Small intestine (tissue), 7 donors: ENCODE measurements around the gene NEK10. TPM values are rescaled to one million over a fixed set of nuclear protein-coding genes. Genes with fewer than 3 reads are reported as not detected.

Experiments used
- DNase-seq, 2 donors: peaks; one replicate each; pipeline versions ENCODE4 v3.0.0 to v3.0.0-alpha.2; 2013
- FAIRE-seq: peaks from 2 replicates; lab custom pipeline; 2012; peaks lifted over from hg19 to GRCh38; lab: Jason Lieb, UNC
- H3K27ac ChIP-seq, 3 donors: one replicate each; pipeline ENCODE4 v1.5.1; 2013; ENCODE audit warnings: low read length in 2 of 3, mild to moderate bottlenecking in 2 of 3, control low read depth in 1 of 3, inconsistent platforms in 1 of 3, low read depth in 1 of 3, moderate library complexity in 1 of 3
- H3K27me3 ChIP-seq, 3 donors: one replicate each; pipeline ENCODE4 v1.6.1; 2013; ENCODE audit warnings: low read length in 3 of 3, inconsistent platforms in 1 of 3; ENCODE audit not compliant: control insufficient read depth in 3 of 3, insufficient read depth in 3 of 3
- H3K36me3 ChIP-seq, 3 donors: one replicate each; pipeline ENCODE4 v1.6.1; 2013; ENCODE audit warnings: low read length in 3 of 3, inconsistent platforms in 1 of 3, low read depth in 1 of 3, mild to moderate bottlenecking in 1 of 3, moderate library complexity in 1 of 3; ENCODE audit not compliant: control insufficient read depth in 3 of 3, insufficient read depth in 2 of 3
- H3K4me1 ChIP-seq, 3 donors: one replicate each; pipeline ENCODE4 v1.6.1; 2013; ENCODE audit warnings: low read length in 2 of 3, inconsistent platforms in 1 of 3, low read depth in 1 of 3, mild to moderate bottlenecking in 1 of 3, moderate library complexity in 1 of 3; ENCODE audit not compliant: control insufficient read depth in 3 of 3, insufficient read depth in 2 of 3
- H3K4me3 ChIP-seq, 3 donors: one replicate each; pipeline ENCODE4 v1.5.1; 2013; ENCODE audit warnings: low read length in 3 of 3, control low read depth in 1 of 3, inconsistent platforms in 1 of 3, low read depth in 1 of 3, mild to moderate bottlenecking in 1 of 3, moderate library complexity in 1 of 3
- H3K9me3 ChIP-seq, 2 donors: one replicate each; pipeline ENCODE4 v1.6.1; 2013; ENCODE audit warnings: low read depth in 1 of 2, low read length in 1 of 2; ENCODE audit not compliant: control insufficient read depth in 2 of 2, insufficient read depth in 1 of 2
- WGBS, 3 donors: extraction: QIAGEN DNeasy Blood & Tissue Kit; methylation state at CpG; one replicate each; pipeline ENCODE4 v1.1.7; 2013; 5-methylcytosine and 5-hydroxymethylcytosine counted together
- polyA plus RNA-seq, 4 donors: library from polyadenylated mRNA; stranded (reverse) in 3 of 4; unstranded in 1 of 4; fragments of 200-250 nt in 3 of 4; fragments of 120-200 nt in 1 of 4; gene quantifications; one replicate each; pipeline versions ENCODE4 v1.2.1 to v1.2.3, GENCODE V29; 2013
- donor health status: healthy with polysubstance abuse.
- donor health status: control.
- donor health status: control.
- donor health status: Bipolar disorder and iron deficiency.
- donor health status: healthy.

The NEK10 gene
- polyA plus RNA-seq, 4 donors = 0.30 to 3.6 (median 0.67) TPM

DNA sequence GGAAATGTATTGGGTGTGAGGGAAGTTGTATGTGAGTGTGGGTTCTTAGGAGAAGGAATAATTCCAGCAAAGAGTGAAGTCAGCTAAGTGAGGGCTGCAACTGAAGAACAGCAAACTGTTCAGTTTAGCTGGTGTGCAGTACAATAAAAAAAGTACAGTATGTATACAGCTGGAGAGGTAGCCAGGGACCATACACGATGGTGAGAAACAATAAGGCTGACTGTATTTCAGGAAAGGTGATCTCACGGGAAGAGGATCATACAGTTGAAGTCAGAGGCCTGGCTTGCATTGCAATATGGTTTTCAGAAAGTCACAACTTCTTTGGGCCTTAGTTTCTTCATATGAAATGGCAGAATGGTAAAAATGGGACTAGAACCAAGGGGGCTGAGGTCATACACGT, 222.4 kb downstream of the NEK10 start:
- H3K27me3 ChIP-seq = no peaks in the 10 kb centered on the region
- H3K4me3 ChIP-seq = no peak overlapping the region
- 78 to 92% (median 83%) methylated on average over 3 of the region's 3 CpGs for WGBS, 3 donors
- no peaks in the 10 kb centered on the region for H3K36me3 ChIP-seq
- FAIRE-seq = no peak
- no peaks in the 10 kb centered on the region for H3K9me3 ChIP-seq
- H3K4me1 ChIP-seq = no peaks in the 10 kb centered on the region
- no peak overlapping the region for H3K27ac ChIP-seq
- no peak for DNase-seq

DNA sequence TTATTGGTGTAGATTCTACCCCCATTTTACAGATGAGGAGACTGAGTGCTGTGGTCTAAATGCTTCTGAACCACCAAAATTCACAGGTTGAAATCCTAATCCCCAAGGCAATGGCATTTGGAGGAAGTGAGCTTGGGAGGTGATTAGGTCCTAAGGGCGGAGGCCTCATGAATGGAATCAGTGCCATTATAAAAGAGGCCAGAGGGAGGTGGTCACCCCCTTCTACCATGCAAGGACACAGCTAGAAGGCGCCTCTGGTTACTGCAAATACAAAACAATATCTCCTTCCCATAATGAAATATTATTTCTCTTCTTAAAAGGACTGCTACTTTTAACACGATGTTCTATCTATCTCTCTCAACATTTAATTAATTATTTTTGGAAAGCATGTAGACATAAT, 223.5 kb downstream of the NEK10 start:
- Histone ChIP-seq H3K36me3 (no peaks in the 10 kb centered on the region), H3K4me3 (no peak overlapping the region), H3K27ac (no peak overlapping the region), H3K27me3 (no peaks in the 10 kb centered on the region), H3K9me3 (peaks cover 0 to 5% of the 10 kb centered on the region in 2 donors), H3K4me1 (no peaks in the 10 kb centered on the region)
- FAIRE-seq (no peak), DNase-seq (no peak)
- WGBS, 3 donors = 87 to 91% (median 88%) methylated on average over 3 of the region's 3 CpGs

DNA sequence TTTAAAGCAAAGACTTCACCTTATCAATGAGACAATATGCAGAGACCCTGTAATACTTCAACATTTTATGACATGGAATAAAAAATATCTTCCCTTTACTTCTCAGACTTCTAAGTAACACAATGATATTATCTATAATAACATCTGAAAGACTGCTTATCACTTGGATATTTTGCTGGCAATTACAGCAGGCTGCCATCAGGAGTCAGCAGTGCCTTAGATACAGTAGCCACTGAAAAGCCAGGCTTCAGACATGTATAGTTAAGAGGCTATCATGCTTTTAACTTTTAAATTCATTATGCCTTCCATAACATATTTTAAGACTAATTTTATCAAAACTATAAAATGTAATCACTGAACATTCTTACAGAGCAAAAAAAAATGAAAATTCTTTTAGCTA, 227.5 kb downstream of the NEK10 start:
- H3K27ac ChIP-seq = no peak overlapping the region
- no peak for FAIRE-seq
- no peaks in the 10 kb centered on the region for H3K36me3 ChIP-seq
- no peak overlapping the region for H3K4me3 ChIP-seq
- H3K27me3 ChIP-seq = no peaks in the 10 kb centered on the region
- DNase-seq = no peak
- no peaks in the 10 kb centered on the region for H3K4me1 ChIP-seq
- H3K9me3 ChIP-seq = peaks cover 1 to 5% of the 10 kb centered on the region in 2 donors

DNA sequence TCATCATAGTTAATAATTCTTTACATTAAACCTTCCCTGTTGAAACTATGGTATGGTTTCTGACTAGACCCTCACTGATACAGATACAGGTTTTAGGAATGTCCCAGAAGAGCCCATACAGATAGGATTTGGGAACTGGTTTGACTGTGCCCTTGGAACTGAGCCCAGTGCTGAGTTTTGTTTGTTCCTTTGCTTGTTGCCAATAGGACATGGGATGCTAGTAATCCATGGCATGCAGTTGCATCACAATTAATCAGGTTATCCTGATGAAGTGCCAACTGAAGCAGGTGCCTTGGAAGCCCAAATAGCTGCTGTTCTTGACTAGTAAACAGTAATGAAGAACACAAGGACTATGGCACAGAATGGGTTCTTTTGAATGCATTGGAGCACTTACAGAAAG, 230.6 kb downstream of the NEK10 start:
- Histone ChIP-seq H3K9me3 (peaks cover 1 to 5% of the 10 kb centered on the region in 2 donors), H3K27me3 (no peaks in the 10 kb centered on the region), H3K4me1 (peaks cover 0 to 3% (median 0%) of the 10 kb centered on the region in 3 donors), H3K4me3 (no peak overlapping the region), H3K27ac (no peak overlapping the region), H3K36me3 (no peaks in the 10 kb centered on the region)
- no peak for FAIRE-seq
- no peak for DNase-seq

DNA sequence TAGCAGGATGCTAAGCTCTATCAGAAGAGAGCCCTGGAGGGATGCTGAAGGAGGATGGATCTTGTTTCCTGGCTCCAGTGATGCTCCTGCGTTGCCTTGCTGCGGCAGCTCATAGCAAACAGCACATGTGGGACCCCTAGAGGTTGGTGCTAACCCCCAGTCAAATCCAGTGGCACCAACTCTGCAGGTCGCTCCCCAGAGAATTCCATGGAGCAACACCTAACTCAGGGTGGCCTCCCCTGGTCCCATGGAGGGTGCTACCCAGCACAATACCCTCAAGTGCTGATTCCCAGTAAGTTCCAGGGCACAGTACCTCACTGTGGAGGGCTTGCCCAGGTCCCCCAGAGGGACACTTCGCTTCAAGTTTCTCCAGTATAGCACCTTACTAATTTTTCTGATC, 231.2 kb downstream of the NEK10 start:
- Histone ChIP-seq H3K9me3 (peaks cover 1 to 5% of the 10 kb centered on the region in 2 donors), H3K27ac (no peak overlapping the region), H3K36me3 (no peaks in the 10 kb centered on the region), H3K4me3 (no peak overlapping the region), H3K4me1 (peaks cover 0 to 3% (median 0%) of the 10 kb centered on the region in 3 donors), H3K27me3 (no peaks in the 10 kb centered on the region)
- DNase-seq = no peak
- FAIRE-seq = no peak
- 85 to 94% (median 90%) methylated on average over 4 of the region's 4 CpGs for WGBS, 3 donors

DNA sequence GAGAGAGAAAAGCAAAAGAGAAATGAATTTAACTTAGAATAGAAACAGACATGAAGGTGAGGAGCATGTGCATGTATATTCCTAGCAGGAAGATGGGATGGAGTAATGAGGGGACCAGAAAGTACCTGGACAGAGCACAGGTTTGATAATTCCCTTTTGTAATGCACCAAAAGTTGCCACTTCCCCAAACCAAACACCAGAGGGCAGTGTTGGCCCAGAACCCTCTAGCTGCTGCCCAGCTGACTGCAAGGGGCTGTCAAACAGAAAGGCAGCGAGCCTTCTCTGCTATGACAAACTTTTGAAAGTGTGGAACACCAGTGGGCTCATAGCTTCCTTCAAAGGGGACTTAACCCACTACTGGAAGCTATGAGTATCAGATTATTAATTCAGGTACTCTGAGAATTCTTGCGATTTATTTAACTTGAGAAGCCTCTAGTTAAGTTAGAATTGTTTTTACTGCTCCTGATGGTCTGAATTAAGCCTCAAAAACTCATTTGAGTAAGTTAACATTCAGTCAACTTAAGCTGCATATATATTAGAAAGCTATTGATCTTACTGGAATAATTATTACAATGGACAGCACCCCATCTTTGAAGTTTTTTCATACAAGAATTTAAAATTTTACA, 234.9 kb downstream of the NEK10 start:
- no peak for FAIRE-seq
- peaks cover 0 to 3% (median 0%) of the 10 kb centered on the region in 3 donors for H3K4me1 ChIP-seq

DNA sequence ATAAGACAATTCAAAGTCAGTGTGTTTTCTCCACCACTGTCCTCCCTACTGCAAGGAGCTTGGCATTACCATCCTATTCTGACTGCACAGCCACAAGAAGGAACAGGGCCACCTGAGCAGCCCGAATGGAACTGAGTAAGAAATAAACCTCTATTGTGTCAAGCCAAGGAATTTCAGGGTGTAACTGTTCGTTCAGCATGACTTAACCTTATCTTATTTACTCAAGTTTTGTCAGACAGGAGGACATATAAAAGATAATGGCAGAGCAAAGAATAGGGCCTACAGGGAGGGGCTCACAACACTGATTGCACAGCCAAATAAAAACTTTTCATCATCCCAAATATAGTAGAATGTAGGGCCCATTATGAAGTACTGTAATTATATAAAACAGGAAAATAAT, 236.1 kb downstream of the NEK10 start:
- peaks cover 0 to 3% (median under 1%) of the 10 kb centered on the region in 3 donors for H3K4me1 ChIP-seq
- no peaks in the 10 kb centered on the region for H3K27me3 ChIP-seq
- no peak overlapping the region for H3K4me3 ChIP-seq
- WGBS, 3 donors = 9 to 48% (median 40%) methylated on average over 2 of the region's 2 CpGs
- FAIRE-seq (no peak), DNase-seq (peak in 1 of 2 donors; percentile 1)
- H3K27ac ChIP-seq = no peak overlapping the region
- H3K9me3 ChIP-seq = no peaks in the 10 kb centered on the region
- no peaks in the 10 kb centered on the region for H3K36me3 ChIP-seq

More for the DNA sequence above, 234.9 kb downstream of the NEK10 start:
- H3K4me3 ChIP-seq = no peak overlapping the region
- no peak overlapping the region for H3K27ac ChIP-seq
- H3K9me3 ChIP-seq = no peaks in the 10 kb centered on the region
- H3K27me3 ChIP-seq = no peaks in the 10 kb centered on the region
- 41 to 48% (median 41%) methylated on average over 2 of the region's 2 CpGs for WGBS, 3 donors
- DNase-seq = peak; percentile 69 to 79
- no peaks in the 10 kb centered on the region for H3K36me3 ChIP-seq

DNA sequence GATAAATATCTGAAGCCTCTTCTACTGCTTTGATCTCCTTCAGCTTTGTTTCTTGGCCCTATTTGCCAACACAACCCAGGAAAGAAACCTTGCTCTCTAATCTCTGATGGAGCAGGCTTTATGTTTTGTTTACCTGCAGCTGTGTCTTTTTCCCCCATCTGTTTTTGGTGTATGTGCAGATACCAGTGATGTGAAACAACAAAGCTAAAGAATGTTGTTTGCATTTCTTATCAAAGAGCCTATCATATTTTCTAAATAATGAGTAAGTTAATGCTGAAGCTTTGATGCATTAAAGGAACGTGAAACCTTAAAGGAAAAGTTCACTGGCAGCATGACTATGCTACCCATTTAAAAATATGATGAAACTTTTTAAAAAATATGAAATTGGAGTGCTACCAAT, 238.4 kb downstream of the NEK10 start:
- Histone ChIP-seq H3K9me3 (no peaks in the 10 kb centered on the region), H3K36me3 (no peaks in the 10 kb centered on the region), H3K27me3 (no peaks in the 10 kb centered on the region), H3K4me1 (peaks cover 0 to 3% (median 3%) of the 10 kb centered on the region in 3 donors), H3K4me3 (no peak overlapping the region), H3K27ac (no peak overlapping the region)
- FAIRE-seq (no peak), DNase-seq (no peak)
- 27 to 59% (median 54%) methylated on average over 1 of the region's 1 CpG for WGBS, 3 donors

DNA sequence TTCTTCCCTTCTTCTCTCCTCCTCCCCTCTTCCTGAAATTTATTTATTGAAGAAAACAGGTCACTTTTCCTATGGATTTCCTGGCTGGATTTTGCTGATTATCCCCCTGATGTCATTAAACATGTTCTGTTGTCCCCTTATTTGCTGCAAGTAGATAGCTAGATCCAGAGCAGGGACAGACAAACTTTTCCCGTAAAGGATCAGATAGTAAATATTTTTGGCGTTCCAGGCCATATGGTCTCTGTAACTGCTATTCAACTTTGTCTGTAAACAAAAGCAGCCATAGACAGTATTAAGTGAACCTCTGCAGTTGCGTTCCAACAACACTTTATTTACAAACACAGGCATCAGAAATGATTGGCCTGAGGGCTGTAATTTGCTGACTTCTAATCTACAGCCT, 241.3 kb downstream of the NEK10 start:
- FAIRE-seq = no peak

More for the DNA sequence above, 241.3 kb downstream of the NEK10 start:
- Histone ChIP-seq H3K36me3 (no peaks in the 10 kb centered on the region), H3K27ac (no peak overlapping the region), H3K4me3 (no peak overlapping the region), H3K27me3 (no peaks in the 10 kb centered on the region), H3K9me3 (no peaks in the 10 kb centered on the region), H3K4me1 (peaks cover 0 to 3% (median 0%) of the 10 kb centered on the region in 3 donors)
- WGBS, 3 donors = 67 to 81% (median 78%) methylated on average over 3 of the region's 3 CpGs
- no peak for DNase-seq
